ENCODE measurements around the gene SLC38A8. TPM values are rescaled to one million over a fixed set of nuclear protein-coding genes. Genes with fewer than 3 reads are reported as not detected.

SLC38A8 gene
- total and polyA plus RNA-seq, 2 donors (not counting 1 experiment from before 2014, with no cell fraction given): not detected

- no peak overlapping the region for H3K4me3 ChIP-seq (ENCODE audit: control extremely low read depth in 1 of 5, extremely low read depth in 1 of 5, insufficient read depth in 1 of 5, low read depth in 2 of 5, low read length in 4 of 5)
- H3K4me2 ChIP-seq (replicated peaks; ENCODE audit: low read depth, low read length, poor library complexity, severe bottlenecking): no peak overlapping the region
- no peak for TF ChIP-seq CTCF (IDR thresholded peaks at IDR 0.05)
- no peak for TF ChIP-seq EZH2 (IDR thresholded peaks at IDR 0.05; ENCODE audit: borderline replicate concordance, insufficient read depth, low read depth, low read length, poor library complexity, severe bottlenecking)
- intact Hi-C loops (cut with micrococcal nuclease): no loop called here
- no peak overlapping the region for H3K4me3 Mint-ChIP-seq
- POLR2A ChIA-PET: no interaction called here
- H3K4me1 Mint-ChIP-seq: no peaks in the 10 kb centered on the region
- H3K9me3 Mint-ChIP-seq (ENCODE audit: insufficient read depth): peaks cover 3% of the 10 kb centered on the region
- H3K9me3 ChIP-seq (ENCODE audit: control extremely low read depth in 1 of 3, control insufficient read depth in 2 of 3, insufficient read depth in 1 of 3, low read length in 2 of 3): peaks cover 0 to 16% (median 6%) of the 10 kb centered on the region in 3 donors
- peaks cover 0 to 17% (median 2%) of the 10 kb centered on the region in 4 experiments for H3K27me3 ChIP-seq (replicated peaks in 1 of 4; ENCODE audit: control extremely low read depth in 1 of 4, control insufficient read depth in 3 of 4, insufficient read depth in 4 of 4, low read length in 3 of 4)
- 70% methylated on average over 6 of the region's 7 CpGs for WGBS (ENCODE audit: insufficient coverage)
- no peaks in the 10 kb centered on the region for H3K4me1 ChIP-seq (ENCODE audit: control insufficient read depth in 2 of 2, insufficient read depth in 2 of 2, low read length in 2 of 2)
- no peaks in the 10 kb centered on the region for H4K20me1 ChIP-seq (ENCODE audit: control insufficient read depth, insufficient read depth, low read length, poor library complexity, severe bottlenecking)
- H3K36me3 ChIP-seq (replicated peaks in 1 of 2; ENCODE audit: control extremely low read depth in 1 of 2, control insufficient read depth in 1 of 2, extremely low read depth in 1 of 2, insufficient read depth in 2 of 2, low read length in 1 of 2): no peaks in the 10 kb centered on the region
- no peak overlapping the region for H3K27ac ChIP-seq (ENCODE audit: low read length in 2 of 2)
- no peak for ATAC-seq (ENCODE audit: low read depth)
- CTCF ChIA-PET: interaction anchor here (1.0 kb wide), 1 partner anchor 17 kb away, joined by 3 read pairs; no protein-coding TSS in a partner anchor
- H3K79me2 ChIP-seq (ENCODE audit: control insufficient read depth, insufficient read depth, low read length): no peaks in the 10 kb centered on the region
- H3K9ac ChIP-seq (ENCODE audit: low read length): no peak overlapping the region
- no peak overlapping the region for H3K27ac Mint-ChIP-seq
- no peak overlapping the region for H2AFZ ChIP-seq (ENCODE audit: insufficient read depth, low read depth, low read length, poor library complexity, severe bottlenecking)
- H3K27me3 Mint-ChIP-seq: peaks cover 10% of the 10 kb centered on the region
- no peak for DNase-seq
Measured at GRCh38 chr16:83974475-83974874, 68.1 kb downstream of the SLC38A8 start.

GRCh38 chr16:83973581-83974385, 68.8 kb downstream of the SLC38A8 start:
- no peak overlapping the region for H3K4me2 ChIP-seq (replicated peaks; ENCODE audit: low read depth, low read length, poor library complexity, severe bottlenecking)
- CTCF ChIA-PET: interaction anchor here (1.0 kb wide), 1 partner anchor 16 kb away, joined by 3 read pairs; no protein-coding TSS in a partner anchor
- peaks cover 10% of the 10 kb centered on the region for H3K27me3 Mint-ChIP-seq
- peaks cover 3% of the 10 kb centered on the region for H3K4me1 Mint-ChIP-seq
- H3K4me3 Mint-ChIP-seq: no peak overlapping the region
- no peaks in the 10 kb centered on the region for H3K79me2 ChIP-seq (ENCODE audit: control insufficient read depth, insufficient read depth, low read length)
- peaks cover 0 to 4% of the 10 kb centered on the region in 2 donors for H3K4me1 ChIP-seq (ENCODE audit: control insufficient read depth in 2 of 2, insufficient read depth in 2 of 2, low read length in 2 of 2)
- DNase-seq (no peak), ATAC-seq (ENCODE audit: low read depth) (no peak)
- no peaks in the 10 kb centered on the region for H3K36me3 ChIP-seq (replicated peaks in 1 of 2; ENCODE audit: control extremely low read depth in 1 of 2, control insufficient read depth in 1 of 2, extremely low read depth in 1 of 2, insufficient read depth in 2 of 2, low read length in 1 of 2)
- no peaks in the 10 kb centered on the region for H4K20me1 ChIP-seq (ENCODE audit: control insufficient read depth, insufficient read depth, low read length, poor library complexity, severe bottlenecking)
- peaks cover under 1% of the 10 kb centered on the region for H3K9me3 Mint-ChIP-seq (ENCODE audit: insufficient read depth)
- TF ChIP-seq CTCF (IDR thresholded peaks at IDR 0.05) (no peak), EZH2 (IDR thresholded peaks at IDR 0.05; ENCODE audit: borderline replicate concordance, insufficient read depth, low read depth, low read length, poor library complexity, severe bottlenecking) (no peak)
- 79% methylated on average over 17 of the region's 22 CpGs for WGBS (ENCODE audit: insufficient coverage)
- POLR2A ChIA-PET: no interaction called here
- intact Hi-C loops (cut with micrococcal nuclease): no loop called here
- H3K4me3 ChIP-seq (ENCODE audit: control extremely low read depth in 1 of 5, extremely low read depth in 1 of 5, insufficient read depth in 1 of 5, low read depth in 2 of 5, low read length in 4 of 5): no peak overlapping the region
- no peak overlapping the region for H3K27ac ChIP-seq (ENCODE audit: low read length in 2 of 2)
- no peak overlapping the region for H3K27ac Mint-ChIP-seq
- peaks cover 0 to 17% (median 3%) of the 10 kb centered on the region in 4 experiments for H3K27me3 ChIP-seq (replicated peaks in 1 of 4; ENCODE audit: control extremely low read depth in 1 of 4, control insufficient read depth in 3 of 4, insufficient read depth in 4 of 4, low read length in 3 of 4)
- H2AFZ ChIP-seq (ENCODE audit: insufficient read depth, low read depth, low read length, poor library complexity, severe bottlenecking): no peak overlapping the region
- H3K9me3 ChIP-seq (ENCODE audit: control extremely low read depth in 1 of 3, control insufficient read depth in 2 of 3, insufficient read depth in 1 of 3, low read length in 2 of 3): peaks cover 0 to 11% (median 4%) of the 10 kb centered on the region in 3 donors
- no peak overlapping the region for H3K9ac ChIP-seq (ENCODE audit: low read length)
